MCF 10A (cell line): ENCODE data around the gene WWOX. TPM values are rescaled to one million over a fixed set of nuclear protein-coding genes. Genes with fewer than 3 reads are reported as not detected.

ENCODE experiments used
- BruUV-seq: library from RNA; stranded (reverse); fragments of 400-500 nt; replicated peaks from 2 replicates; lab custom pipeline; 2021; lab: Mats Ljungman, UMichigan
- CTCF ChIA-PET: fragments of 300-600 bp; sonication (Branson Sonifier 250); formaldehyde crosslinking; extraction: SDS; loops from one replicate; lab custom pipeline; 2021; ENCODE audit warnings: antibody characterized with exemption, inconsistent platforms; lab: Yijun Ruan, JAX
- POLR2A ChIA-PET: fragments of 300-600, 350-650 bp; sonication (Branson Sonifier 250); formaldehyde crosslinking; extraction: SDS; loops from one replicate; lab custom pipeline; 2020; ENCODE audit warnings: antibody characterized with exemption, inconsistent platforms; lab: Yijun Ruan, JAX
- DNase-seq: peaks from one replicate; pipeline ENCODE4 v3.0.0-alpha.2; 2018; ENCODE audit not compliant: unreplicated experiment
- H3K27ac Mint-ChIP-seq: one replicate; pipeline ENCODE4 v1.8.0; 2022; ENCODE audit warnings: mild to moderate bottlenecking, low read depth, mixed read lengths; ENCODE audit not compliant: unreplicated experiment
- H3K27me3 Mint-ChIP-seq: one replicate; pipeline ENCODE4 v1.8.0; 2022; ENCODE audit warnings: mixed read lengths; ENCODE audit not compliant: insufficient read depth, unreplicated experiment
- H3K36me3 Mint-ChIP-seq: one replicate; pipeline ENCODE4 v1.8.0; 2022; ENCODE audit warnings: mild to moderate bottlenecking, moderate library complexity, mixed read lengths; ENCODE audit not compliant: insufficient read depth, unreplicated experiment
- H3K4me1 Mint-ChIP-seq: one replicate; pipeline ENCODE4 v1.8.0; 2022; ENCODE audit warnings: mixed read lengths; ENCODE audit not compliant: insufficient read depth, unreplicated experiment
- H3K4me3 Mint-ChIP-seq: one replicate; pipeline ENCODE4 v1.8.0; 2022; ENCODE audit warnings: mild to moderate bottlenecking, moderate library complexity, mixed read lengths; ENCODE audit not compliant: unreplicated experiment
- H3K9me3 Mint-ChIP-seq: one replicate; pipeline ENCODE4 v1.8.0; 2022; ENCODE audit warnings: mixed read lengths; ENCODE audit not compliant: unreplicated experiment
- CTCF ChIP-seq: fragments of 200-600 bp; IDR thresholded peaks from one replicate; pipeline ENCODE4 v1.8.0; 2022; ENCODE audit warnings: antibody characterized with exemption, mild to moderate bottlenecking; ENCODE audit not compliant: unreplicated experiment
- intact Hi-C: fragments of 100-400 bp; cut with micrococcal nuclease; formaldehyde crosslinking; loops from 2 replicates; pipeline ENCODE4 v1.14.1; 2022
- total RNA-seq: library from RNA; stranded (reverse); gene quantifications from 2 replicates; pipeline ENCODE4 v1.2.3, GENCODE V29; 2022

Gene WWOX
- total RNA-seq, 1 experiment from 2014 or later = 18.1 TPM

DNA sequence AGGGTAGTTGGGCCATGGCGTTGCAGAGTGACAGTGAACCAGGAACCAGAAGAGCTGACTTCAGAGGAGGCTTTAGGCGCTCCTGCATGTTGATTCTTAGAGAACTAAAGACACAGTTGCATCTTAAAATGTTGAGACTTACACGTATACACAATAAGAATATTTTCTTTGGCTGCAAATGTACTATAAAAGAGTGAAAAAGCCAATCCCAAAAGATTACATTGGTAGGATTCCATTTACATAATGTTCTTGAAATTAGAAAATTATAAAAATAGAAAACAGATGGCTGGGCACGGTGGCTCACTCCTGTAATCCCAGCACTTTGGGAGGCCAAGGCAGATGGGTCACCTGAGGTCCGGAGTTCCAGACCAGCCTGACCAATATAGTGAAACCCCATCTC is 738.8 kb downstream of the WWOX start:
- intact Hi-C loops = no loop called here
- Mint-ChIP-seq H3K9me3 (no peaks in the 10 kb centered on the region), H3K4me3 (no peak overlapping the region), H3K27me3 (no peaks in the 10 kb centered on the region), H3K36me3 (peaks cover 3% of the 10 kb centered on the region), H3K27ac (no peak overlapping the region), H3K4me1 (no peaks in the 10 kb centered on the region)
- CTCF ChIA-PET = no interaction called here
- no peak for DNase-seq
- POLR2A ChIA-PET = no interaction called here
- no peak for TF ChIP-seq CTCF
- no TSS peak for BruUV-seq

GRCh38 chr16:78842950-78843349 is 743.5 kb downstream of the WWOX start:
- CTCF ChIA-PET = interaction anchor here (0.6 kb wide), 2 partner anchors 143 to 335 kb away, joined by 3 read pairs; no protein-coding TSS in a partner anchor
- no peak overlapping the region for H3K4me3 Mint-ChIP-seq
- POLR2A ChIA-PET = no interaction called here
- intact Hi-C loops = no loop called here
- H3K27ac Mint-ChIP-seq = no peak overlapping the region
- no peak for DNase-seq
- no TSS peak for BruUV-seq
- no peaks in the 10 kb centered on the region for H3K4me1 Mint-ChIP-seq
- TF ChIP-seq CTCF = no peak
- no peaks in the 10 kb centered on the region for H3K36me3 Mint-ChIP-seq
- no peaks in the 10 kb centered on the region for H3K9me3 Mint-ChIP-seq
- no peaks in the 10 kb centered on the region for H3K27me3 Mint-ChIP-seq

DNA sequence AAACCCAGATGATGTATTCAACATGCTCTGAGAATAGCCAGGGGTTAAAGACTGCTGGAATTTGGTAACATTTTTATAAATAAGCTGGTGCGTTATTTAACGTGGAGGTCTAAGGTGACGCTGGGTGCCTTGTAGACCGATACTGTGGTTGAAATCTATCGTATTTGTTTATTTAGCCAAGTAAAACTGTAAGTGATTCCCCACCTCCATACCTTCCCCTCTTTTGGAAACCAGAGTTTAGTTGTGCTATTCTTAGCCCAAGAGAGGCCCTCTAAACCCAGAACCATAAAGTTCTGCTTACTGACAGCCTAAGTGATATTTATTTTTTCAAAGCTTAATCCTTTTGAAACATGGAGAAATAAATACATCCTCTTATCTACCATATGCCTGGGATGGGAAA is 744.5 kb downstream of the WWOX start:
- Mint-ChIP-seq H3K27me3 (no peaks in the 10 kb centered on the region), H3K27ac (no peak overlapping the region), H3K36me3 (no peaks in the 10 kb centered on the region), H3K9me3 (no peaks in the 10 kb centered on the region), H3K4me1 (no peaks in the 10 kb centered on the region), H3K4me3 (no peak overlapping the region)
- ChIA-PET POLR2A (no interaction called here), CTCF (interaction anchor here (0.5 to 1.1 kb wide), 3 partner anchors 11 to 758 kb away, joined by 3 read pairs; no protein-coding TSS in a partner anchor)
- no peak for TF ChIP-seq CTCF
- intact Hi-C loops = no loop called here
- DNase-seq = no peak
- BruUV-seq = no TSS peak

DNA sequence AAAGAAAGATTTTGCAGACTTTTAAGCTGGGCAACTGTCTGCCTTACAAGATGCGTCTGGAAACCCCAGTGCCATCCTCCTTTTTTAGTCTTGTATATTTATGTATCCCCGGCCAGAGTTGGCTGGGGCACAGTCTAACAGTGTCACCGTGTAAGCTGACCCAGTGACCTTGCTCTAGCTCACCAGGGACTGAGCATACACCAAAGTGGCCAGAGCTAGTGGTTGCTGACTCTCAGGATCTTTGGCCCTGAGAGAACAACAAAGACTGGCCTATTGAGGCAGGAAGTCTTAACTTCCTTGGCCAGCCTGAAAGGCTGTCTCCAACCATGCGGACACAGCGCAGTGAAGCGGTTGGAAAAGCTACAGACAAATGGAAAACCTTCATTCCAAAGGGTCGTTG is 745.2 kb downstream of the WWOX start:
- no peak for TF ChIP-seq CTCF
- intact Hi-C loops = no loop called here
- CTCF ChIA-PET = interaction anchor here (0.6 kb wide), 1 partner anchor 568 kb away, joined by 3 read pairs; no protein-coding TSS in a partner anchor
- Mint-ChIP-seq H3K4me3 (no peak overlapping the region), H3K27ac (no peak overlapping the region), H3K27me3 (no peaks in the 10 kb centered on the region), H3K9me3 (no peaks in the 10 kb centered on the region), H3K4me1 (no peaks in the 10 kb centered on the region), H3K36me3 (no peaks in the 10 kb centered on the region)
- DNase-seq = no peak
- BruUV-seq = no TSS peak
- POLR2A ChIA-PET = no interaction called here
